HG03378 (cell line): ENCODE measurements around the gene ZNF580.

Experiments
- ATAC-seq: cut with Tn5 transposase; IDR thresholded peaks from one replicate; pipeline ENCODE4 v1.9.1; 2021; ENCODE audit warnings: mild to moderate bottlenecking, moderate library complexity; ENCODE audit not compliant: unreplicated experiment

The ZNF580 gene

GRCh38 chr19:55640577-55641425 is at the start of gene ZNF580:
TSS of gene ZNF580 (plus strand) at chr19:55641002. CDS start at chr19:55642509, 1,507 bp downstream.
- no peak for ATAC-seq

GRCh38 chr19:55591555-55591954 is 49.2 kb upstream of the ZNF580 start:
- ATAC-seq = no peak

GRCh38 chr19:55592391-55593090 is 48.3 kb upstream of the ZNF580 start:
- no peak for ATAC-seq

GRCh38 chr19:55593096-55593772 is 47.6 kb upstream of the ZNF580 start:
- no peak for ATAC-seq

GRCh38 chr19:55594996-55595545 is 45.7 kb upstream of the ZNF580 start:
- no peak for ATAC-seq

- ATAC-seq = no peak
Measured at GRCh38 chr19:55596304-55596703, 44.5 kb upstream of the ZNF580 start.

GRCh38 chr19:55597501-55597921 is 43.3 kb upstream of the ZNF580 start:
- no peak for ATAC-seq

GRCh38 chr19:55598034-55598433 is 42.8 kb upstream of the ZNF580 start:
- no peak for ATAC-seq

- ATAC-seq = peak; percentile 43
Measured at GRCh38 chr19:55598719-55599467, 41.9 kb upstream of the ZNF580 start.

- ATAC-seq = peak; percentile 39
Measured at GRCh38 chr19:55599468-55599841, 41.3 kb upstream of the ZNF580 start, which contains the start of gene FIZ1. TSS of gene FIZ1 (minus strand) at chr19:55599517. CDS start at chr19:55597865, 1,652 bp downstream.

- peak; percentile 42 for ATAC-seq
Measured at GRCh38 chr19:55599842-55600661, 40.8 kb upstream of the ZNF580 start, which contains the start of gene ZNF524. TSS of gene ZNF524 (plus strand) at chr19:55600288. CDS start at chr19:55602113, 1,825 bp downstream.

GRCh38 chr19:55600662-55601028 is 40.2 kb upstream of the ZNF580 start:
- no peak for ATAC-seq

- ATAC-seq = no peak
Measured at GRCh38 chr19:55601084-55601483, 39.7 kb upstream of the ZNF580 start.

GRCh38 chr19:55602104-55603001 is 38.4 kb upstream of the ZNF580 start:
- ATAC-seq = no peak

- ATAC-seq = no peak
Measured at GRCh38 chr19:55603115-55603514, 37.7 kb upstream of the ZNF580 start.

GRCh38 chr19:55603581-55604292 is 37.1 kb upstream of the ZNF580 start:
- ATAC-seq = no peak

GRCh38 chr19:55605207-55605636 is 35.6 kb upstream of the ZNF580 start:
- ATAC-seq = peak; percentile 43
